HG03175 (cell line): Measurements from ENCODE around the gene SLC35D2.
"Not testable (repeated sequence)": the region's sequence is repeated elsewhere in the genome, so short reads cannot be mapped to it uniquely, and the experiment has no call there.

Experiments used
- ATAC-seq: cut with Tn5 transposase; IDR thresholded peaks from one replicate; pipeline ENCODE4 v1.9.1; 2021; ENCODE audit warnings: mild to moderate bottlenecking, moderate library complexity; ENCODE audit not compliant: unreplicated experiment

SLC35D2 gene

GRCh38 chr9:96317335-96317980, 66.1 kb downstream of the SLC35D2 start:
- ATAC-seq: no peak

- ATAC-seq: no peak
Observed at GRCh38 chr9:96309850-96310249, 73.7 kb downstream of the SLC35D2 start.

- not testable (repeated sequence) for ATAC-seq
Observed at GRCh38 chr9:96306958-96307357, 76.6 kb downstream of the SLC35D2 start.

DNA sequence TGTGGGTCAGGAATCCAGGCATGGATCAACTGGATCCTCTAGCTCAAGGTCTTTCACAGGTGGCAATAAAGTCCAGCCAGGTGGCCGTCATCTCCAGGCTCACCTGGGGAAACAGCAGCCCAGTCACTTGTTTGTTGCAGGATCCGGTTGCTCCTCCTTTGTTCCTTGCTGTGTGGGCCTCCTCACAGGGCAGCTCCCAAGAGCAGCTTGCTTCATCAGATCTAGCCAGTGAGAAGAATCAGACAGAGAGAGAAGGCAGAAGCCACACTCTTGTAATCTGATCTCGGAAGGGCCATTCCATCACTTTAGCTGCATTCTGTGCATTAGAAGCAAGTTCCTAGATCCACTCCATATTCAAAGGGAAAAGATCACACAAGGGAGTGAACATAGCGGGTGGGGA, 78.3 kb downstream of the SLC35D2 start:
- no peak for ATAC-seq

DNA sequence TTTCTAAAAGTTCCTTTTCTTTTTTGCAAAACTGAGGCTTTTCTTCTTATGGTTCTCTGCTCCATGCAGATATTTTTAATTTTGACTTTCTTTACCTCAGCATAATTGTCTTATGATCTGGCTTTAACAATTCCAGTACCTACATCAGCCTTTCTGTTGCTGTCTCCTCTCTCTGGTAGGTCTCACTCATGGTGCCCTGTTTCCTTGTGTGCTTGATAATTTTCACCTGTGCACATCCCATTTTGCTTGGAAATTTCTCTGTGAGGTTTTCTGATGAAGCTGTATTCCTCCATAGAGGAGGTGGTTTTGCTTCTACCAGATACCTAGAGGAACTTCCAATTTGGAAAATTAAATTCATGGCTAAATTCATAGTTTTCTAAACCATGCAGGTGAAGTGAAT, 79.3 kb downstream of the SLC35D2 start:
- no peak for ATAC-seq

GRCh38 chr9:96302021-96302420, 81.5 kb downstream of the SLC35D2 start, which contains the start of gene HSD17B3:
Gene HSD17B3, minus strand, starts transcription at chr9:96302176. Its CDS starts 72 bp downstream, at chr9:96302104.
- no peak for ATAC-seq

- ATAC-seq: no peak
Observed at GRCh38 chr9:96299823-96300222, 83.7 kb downstream of the SLC35D2 start.

DNA sequence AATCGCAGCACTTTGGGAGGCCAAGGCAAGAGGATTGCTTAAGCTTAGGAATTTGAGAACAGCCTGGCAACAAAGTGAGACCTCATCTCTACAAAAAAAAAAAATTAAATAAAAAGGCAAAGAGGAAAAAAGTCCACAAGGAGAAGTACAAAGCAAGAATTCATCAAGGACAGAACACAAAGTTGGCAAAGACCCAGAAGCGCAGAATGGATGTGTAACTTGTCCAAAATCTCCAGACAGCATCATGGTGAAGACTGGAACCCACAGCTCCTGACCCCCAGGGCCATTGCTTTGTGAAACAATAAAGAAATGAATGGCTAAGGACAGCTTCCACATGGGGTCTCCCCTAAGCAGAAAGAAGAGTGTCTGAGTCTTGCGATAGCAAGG, 89.4 kb downstream of the SLC35D2 start:
- no peak for ATAC-seq

DNA sequence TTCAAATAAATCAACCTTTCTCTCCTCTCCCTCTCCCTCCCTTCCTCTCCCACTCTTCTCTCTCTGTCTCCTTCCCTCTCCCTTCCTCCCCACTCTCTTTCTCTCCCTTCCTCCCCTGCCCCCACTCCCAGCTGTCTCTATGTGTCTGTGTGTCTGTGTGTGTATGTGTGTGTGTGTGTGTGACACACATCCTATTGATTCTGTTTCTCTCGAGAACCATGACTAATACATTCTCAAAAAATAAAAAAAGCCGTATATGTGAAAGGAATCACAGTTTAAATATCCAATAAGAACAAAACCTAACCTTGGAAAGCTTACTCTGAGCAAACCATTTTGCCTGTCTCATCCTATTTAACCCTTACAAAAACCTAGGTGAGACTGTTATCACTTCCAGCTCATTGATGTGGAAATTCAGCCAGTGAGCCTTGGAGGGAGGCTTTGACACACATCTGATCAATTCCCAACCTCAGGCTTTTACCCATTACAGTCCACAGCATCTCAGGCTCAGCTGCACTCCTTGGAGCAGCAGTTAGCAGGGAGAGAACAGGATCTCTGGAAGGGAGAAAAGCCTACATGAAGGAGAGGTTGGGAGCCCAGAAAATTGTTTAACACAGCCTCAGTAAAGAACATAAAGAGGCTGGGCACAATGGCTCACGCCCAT, 89.9 kb downstream of the SLC35D2 start:
- no peak for ATAC-seq

- ATAC-seq: no peak
Observed at GRCh38 chr9:96289392-96289791, 94.1 kb downstream of the SLC35D2 start.

- ATAC-seq: no peak
Observed at GRCh38 chr9:96281641-96282040, 101.9 kb downstream of the SLC35D2 start.

- ATAC-seq: no peak
Observed at GRCh38 chr9:96279932-96280331, 103.6 kb downstream of the SLC35D2 start.

GRCh38 chr9:96274939-96275338, 108.6 kb downstream of the SLC35D2 start:
- ATAC-seq: no peak
